HG03521 (cell line): ENCODE results near the gene WIPI1.
A peak's percentile ranks its signal among the peaks of the same experiment; 100 is the strongest.

ENCODE experiments used
- ATAC-seq: cut with Tn5 transposase; IDR thresholded peaks from one replicate; pipeline ENCODE4 v1.9.1; 2021; ENCODE audit warnings: mild to moderate bottlenecking, moderate library complexity; ENCODE audit not compliant: unreplicated experiment

The WIPI1 gene

DNA sequence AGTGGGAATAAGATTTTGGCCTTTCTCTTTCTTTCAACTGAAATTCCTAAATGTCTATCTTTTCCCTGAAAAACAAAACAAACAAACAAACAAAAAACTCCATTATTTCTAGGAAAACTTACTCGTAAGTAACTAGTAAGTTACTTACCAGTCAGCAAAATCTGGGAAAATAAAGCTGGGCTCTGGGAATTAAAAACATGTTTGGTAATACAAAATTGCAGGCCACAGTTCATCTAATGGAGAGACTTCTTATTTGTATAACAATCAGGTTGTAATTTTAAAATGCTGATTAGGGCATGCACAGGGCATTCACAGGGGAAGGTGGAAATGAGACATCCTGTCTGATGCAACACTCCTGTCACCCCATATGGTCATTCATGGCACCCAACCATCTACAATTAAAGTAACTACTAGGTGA lies 3.8 kb upstream of the WIPI1 start:
- ATAC-seq: no peak

GRCh38 chr17:68460715-68461114 lies 3.4 kb upstream of the WIPI1 start:
- no peak for ATAC-seq

- ATAC-seq: no peak
These were observed 2.9 kb upstream of the WIPI1 start for GRCh38 chr17:68460146-68460545.

GRCh38 chr17:68459037-68459639 lies 1.8 kb upstream of the WIPI1 start:
- ATAC-seq: no peak

GRCh38 chr17:68458260-68459036 lies 1.2 kb upstream of the WIPI1 start:
- ATAC-seq: no peak

DNA sequence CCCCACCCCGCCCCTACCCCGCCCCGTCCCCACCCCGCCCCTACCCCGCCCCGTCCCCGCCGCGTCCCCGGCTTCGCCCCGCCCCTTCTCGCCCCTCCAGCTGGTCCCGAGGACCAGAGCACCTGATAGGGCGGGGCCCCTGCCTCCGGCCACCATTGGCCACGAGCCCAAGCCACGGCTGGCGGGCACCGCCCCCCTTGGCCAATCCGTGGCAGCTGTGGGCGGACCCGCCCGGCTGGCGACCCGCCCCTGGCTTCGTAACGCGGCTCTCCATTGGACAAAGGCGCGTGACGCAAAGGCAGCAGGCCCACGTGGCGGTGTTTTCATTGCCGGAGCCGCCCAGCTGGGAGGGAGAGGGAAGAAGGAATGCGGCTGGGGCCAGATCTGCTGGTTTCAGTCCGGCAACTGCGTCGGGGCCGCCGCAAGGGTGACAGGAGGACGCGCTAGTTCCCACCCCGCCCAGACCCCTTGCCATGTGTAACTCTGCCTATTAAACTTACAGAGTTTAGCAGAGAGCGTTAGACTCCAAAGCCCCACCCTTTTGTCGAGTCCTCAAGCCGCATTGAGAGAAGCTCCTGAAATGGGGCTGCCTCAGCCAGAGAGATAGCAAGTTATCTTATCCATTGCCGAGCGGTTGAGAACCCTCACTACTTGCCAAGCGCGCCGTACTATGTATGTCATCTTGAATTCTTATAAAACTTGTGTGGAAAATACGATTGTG lies 403 bp upstream of the WIPI1 start:
- peak; percentile 80 for ATAC-seq

DNA sequence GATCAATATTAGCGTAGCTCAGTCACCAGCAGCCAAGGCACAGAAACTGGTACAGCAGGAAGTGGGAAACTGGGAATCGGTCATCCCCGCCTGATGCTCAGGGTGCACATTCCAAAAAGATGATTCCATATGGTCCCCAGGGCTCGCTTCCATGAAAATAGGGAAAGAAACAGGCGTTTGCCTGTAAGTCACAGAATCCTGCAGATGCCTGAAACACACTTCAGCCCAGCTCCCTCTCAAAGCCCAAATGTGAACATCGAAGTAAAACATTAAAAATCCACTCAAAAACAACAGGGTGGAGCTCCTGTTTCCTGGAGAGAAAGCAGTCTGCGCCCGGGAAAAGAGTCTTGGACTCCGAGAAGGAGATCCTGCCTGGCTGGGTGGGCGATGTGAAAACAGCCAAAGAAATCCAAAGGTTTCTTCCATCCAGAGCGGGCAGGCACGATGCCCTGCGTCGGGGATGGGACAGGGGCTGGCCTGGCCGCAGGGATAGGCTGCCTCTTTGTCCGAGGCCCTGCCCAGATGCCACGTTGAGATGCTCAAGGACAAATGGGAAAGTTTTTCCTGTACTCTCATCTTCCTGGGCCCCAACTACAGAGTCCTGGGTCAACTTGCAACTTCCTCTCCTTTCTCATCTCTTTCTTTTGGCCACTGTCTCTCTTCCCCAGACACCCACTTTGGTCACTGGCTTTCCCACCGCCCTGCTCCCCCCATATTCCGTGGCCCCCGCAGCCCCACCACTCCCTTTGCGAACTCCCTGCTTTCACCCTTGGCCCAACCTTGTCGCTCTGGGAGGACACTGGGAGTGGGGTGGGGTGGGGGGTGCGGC lies 743 bp downstream of the WIPI1 start:
- ATAC-seq: no peak

- ATAC-seq: no peak
These were observed 1.4 kb downstream of the WIPI1 start for GRCh38 chr17:68455901-68456338.

GRCh38 chr17:68453991-68454665 lies 3.2 kb downstream of the WIPI1 start:
- ATAC-seq: no peak

- ATAC-seq: no peak
These were observed 4.5 kb downstream of the WIPI1 start for GRCh38 chr17:68452724-68453290.

GRCh38 chr17:68451670-68452354 lies 5.5 kb downstream of the WIPI1 start:
- no peak for ATAC-seq

DNA sequence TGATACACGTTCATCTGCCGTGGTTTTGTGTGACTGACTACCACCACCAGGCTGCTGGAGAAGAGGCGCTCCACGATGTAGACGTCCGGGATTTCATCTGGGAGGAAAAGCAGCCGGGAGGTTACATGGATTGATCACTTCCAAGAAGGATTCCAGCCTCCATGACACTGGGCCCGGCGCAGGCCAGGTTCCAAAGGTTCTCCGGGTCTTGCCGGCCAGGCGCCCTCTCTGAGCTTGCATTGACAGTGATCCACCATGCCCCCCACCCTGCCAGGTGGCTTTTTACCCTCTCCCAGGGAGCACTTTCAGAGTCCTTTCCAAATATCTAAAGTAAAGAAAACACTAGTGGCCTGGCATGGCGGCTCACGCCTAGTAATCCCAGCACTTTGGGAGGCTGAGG lies 6.5 kb downstream of the WIPI1 start:
- ATAC-seq: no peak

DNA sequence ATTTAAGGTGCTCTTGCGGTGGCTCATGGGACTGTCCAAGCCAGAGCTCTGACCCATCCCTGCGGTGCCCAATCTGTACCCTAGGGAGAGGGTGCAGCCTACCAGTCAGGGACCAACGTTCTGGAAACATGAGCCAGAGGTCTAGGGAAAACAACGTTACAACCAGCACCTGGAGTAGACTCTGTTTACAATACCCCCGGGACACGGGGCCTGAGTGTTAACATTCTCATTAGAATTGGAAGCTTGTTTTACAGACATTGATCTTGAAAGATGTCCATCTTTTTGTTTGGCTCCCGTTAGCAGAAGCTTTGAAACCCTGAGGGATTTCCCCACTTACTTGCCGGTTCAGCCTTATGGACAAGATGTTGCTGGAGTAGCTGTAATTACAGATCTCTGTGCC lies 6.9 kb downstream of the WIPI1 start:
- ATAC-seq: no peak

DNA sequence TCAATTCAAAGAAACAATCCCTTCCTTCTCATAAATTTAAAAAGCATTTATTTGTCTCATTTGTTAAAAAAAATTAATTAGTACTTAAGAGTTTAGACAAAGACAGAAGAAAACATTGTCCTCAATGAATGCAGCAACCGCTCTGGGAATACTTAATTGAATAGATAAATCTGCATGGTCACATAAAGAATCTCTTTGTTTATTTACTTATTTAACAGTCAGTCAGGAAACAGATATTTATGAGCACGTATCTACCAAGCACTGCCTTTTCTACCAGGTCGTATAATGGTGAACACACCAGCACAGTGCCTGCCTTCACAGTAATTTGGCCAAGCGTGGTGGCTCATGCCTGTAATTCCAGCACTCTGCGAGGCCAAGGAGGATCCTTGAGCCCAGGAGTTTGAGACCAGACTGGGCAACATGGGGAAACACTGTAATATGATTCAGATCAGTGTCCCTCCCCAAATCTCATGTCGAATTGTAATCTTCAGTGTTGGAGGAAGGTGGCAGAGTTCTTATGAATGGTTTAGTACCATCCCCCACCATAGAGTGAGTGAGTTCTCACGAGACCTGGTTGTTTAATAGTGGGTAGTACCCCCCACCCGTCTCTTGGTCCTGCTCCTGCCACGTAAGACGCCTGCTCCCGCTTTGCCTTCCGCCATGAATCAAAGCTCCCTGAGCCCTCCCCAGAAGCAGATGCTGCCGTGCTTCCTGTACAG lies 8.1 kb downstream of the WIPI1 start:
- ATAC-seq: no peak

- ATAC-seq: no peak
These were observed 10.7 kb downstream of the WIPI1 start for GRCh38 chr17:68446626-68447041.

- ATAC-seq: no peak
These were observed 11.6 kb downstream of the WIPI1 start for GRCh38 chr17:68445671-68446070.

- no peak for ATAC-seq
These were observed 13.3 kb downstream of the WIPI1 start for GRCh38 chr17:68443972-68444464.

GRCh38 chr17:68441070-68441770 lies 16.1 kb downstream of the WIPI1 start:
- no peak for ATAC-seq
